T47D (cell line): ENCODE results near the gene FPR3.
A peak's percentile ranks its signal among the peaks of the same experiment; 100 is the strongest.

Experiments used
- DNase-seq, 2 experiments: peaks; one replicate each; pipeline versions ENCODE4 v3.0.0 to v3.0.0-alpha.2; 2011 to 2012; ENCODE audit warnings: low read depth in 1 of 2, low spot score in 1 of 2
- JUND ChIP-seq: IDR thresholded peaks from 2 replicates; pipeline ENCODE4 v1.6.1; 2012; ENCODE audit warnings: low read depth
- in situ Hi-C: cut with HindIII; loops from 2 replicates; pipeline ENCODE4 v1.10.0; 2016; ENCODE audit warnings: low sequenced_read_pairs, low pct_unique_long_range_greater_than_20kb

FPR3 gene

GRCh38 chr19:51786646-51787494 is 8.1 kb upstream of the FPR3 start:
- no peak for TF ChIP-seq JUND
- in situ Hi-C loops, result no loop called here
- DNase-seq, result no peak

GRCh38 chr19:51788029-51788428 is 6.9 kb upstream of the FPR3 start:
- in situ Hi-C loops, result no loop called here
- TF ChIP-seq JUND, result no peak
- no peak for DNase-seq

GRCh38 chr19:51789061-51789795 is 5.7 kb upstream of the FPR3 start:
- in situ Hi-C loops, result no loop called here
- TF ChIP-seq JUND, result no peak
- DNase-seq, result no peak

GRCh38 chr19:51792932-51793331 is 2.0 kb upstream of the FPR3 start:
- no peak for TF ChIP-seq JUND
- in situ Hi-C loops, result no loop called here
- DNase-seq, result no peak

- in situ Hi-C loops, result no loop called here
- TF ChIP-seq JUND, result no peak
- DNase-seq, result no peak
Observed at GRCh38 chr19:51793994-51794393, 963 bp upstream of the FPR3 start.

GRCh38 chr19:51796195-51796679 is 1.3 kb downstream of the FPR3 start:
- DNase-seq, result no peak
- no peak for TF ChIP-seq JUND
- in situ Hi-C loops, result no loop called here

GRCh38 chr19:51797480-51797879 is 2.5 kb downstream of the FPR3 start:
- DNase-seq, result no peak

GRCh38 chr19:51798062-51798461 is 3.1 kb downstream of the FPR3 start:
- in situ Hi-C loops, result no loop called here
- TF ChIP-seq JUND, result no peak
- no peak for DNase-seq

More at GRCh38 chr19:51797480-51797879, 2.5 kb downstream of the FPR3 start:
- TF ChIP-seq JUND, result no peak
- in situ Hi-C loops, result no loop called here

GRCh38 chr19:51799034-51799773 is 4.2 kb downstream of the FPR3 start:
- in situ Hi-C loops, result no loop called here
- no peak for TF ChIP-seq JUND
- DNase-seq, result peak in 1 of 2 experiments; percentile 71

- TF ChIP-seq JUND, result no peak
Observed at GRCh38 chr19:51799774-51800472, 5.0 kb downstream of the FPR3 start.

GRCh38 chr19:51800473-51801244 is 5.7 kb downstream of the FPR3 start:
- in situ Hi-C loops, result no loop called here
- DNase-seq, result no peak
- no peak for TF ChIP-seq JUND

More at GRCh38 chr19:51799774-51800472, 5.0 kb downstream of the FPR3 start:
- in situ Hi-C loops, result no loop called here
- no peak for DNase-seq
